EL (cell line): ENCODE results near the gene DUS1L.
A peak's percentile ranks its signal among the peaks of the same experiment; 100 is the strongest.

ENCODE experiments used
- DNase-seq: peaks from one replicate; pipeline ENCODE4 v3.0.0-alpha.2; 2016

The DUS1L gene

DNA sequence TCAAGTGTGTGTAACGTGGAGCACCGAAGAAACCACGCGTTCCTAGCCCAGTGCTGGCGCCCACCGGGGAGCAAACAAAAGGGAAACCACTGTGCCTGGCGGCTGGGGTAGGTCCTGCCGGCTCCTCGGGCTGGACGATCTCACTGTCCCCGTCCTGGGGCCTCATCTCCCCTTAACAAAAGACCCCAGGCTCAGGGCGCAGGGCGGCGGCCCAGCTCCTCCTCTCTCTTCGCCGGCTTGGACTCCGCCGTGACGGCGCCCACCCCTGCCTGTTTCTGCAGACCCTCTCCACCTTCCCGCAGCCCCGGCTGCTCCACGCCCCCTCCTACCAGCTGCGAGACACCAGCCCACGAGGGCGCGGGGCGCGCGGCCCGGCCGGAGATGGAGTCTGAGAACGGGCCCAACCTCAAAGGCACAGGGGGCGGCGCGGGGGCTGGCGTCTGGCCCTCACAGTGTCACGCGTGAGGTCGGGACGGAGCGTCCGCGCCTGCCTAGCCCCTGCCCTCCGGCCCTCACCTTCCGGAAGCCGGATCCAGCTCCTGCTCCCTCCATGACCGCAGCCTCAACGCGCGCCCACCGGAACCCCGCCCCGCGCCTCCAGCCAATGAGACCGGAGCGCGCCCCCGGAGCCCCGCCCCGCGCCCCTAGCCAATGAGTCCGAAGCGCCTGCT, 43.2 kb downstream of the DUS1L start, which contains the start of gene CENPX:
Gene CENPX (minus strand): TSS at position 569 of the 671 bp plus-strand sequence. CDS start 17 bp downstream, at position 552.
- no peak for DNase-seq

DNA sequence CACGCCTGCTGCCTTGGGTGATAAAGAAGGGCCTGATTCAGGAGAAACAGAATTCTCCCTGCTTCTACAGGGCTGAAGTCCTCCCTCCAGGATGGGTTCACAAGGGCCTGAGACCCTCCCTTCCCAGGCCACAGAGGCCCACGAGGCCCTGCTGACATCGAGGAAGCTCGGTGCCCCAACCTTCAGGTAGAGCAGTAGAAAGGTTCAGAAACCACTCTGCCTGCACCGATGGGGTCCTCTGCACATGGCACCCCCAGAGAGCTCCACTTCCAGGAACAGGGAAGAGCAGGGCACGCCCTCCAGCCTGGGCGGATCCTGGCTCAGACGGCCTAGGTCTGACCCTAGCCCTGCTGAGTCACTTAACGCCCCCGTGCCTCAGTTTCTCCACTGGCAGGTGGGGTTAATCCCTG, 43.7 kb downstream of the DUS1L start:
- no peak for DNase-seq

DNA sequence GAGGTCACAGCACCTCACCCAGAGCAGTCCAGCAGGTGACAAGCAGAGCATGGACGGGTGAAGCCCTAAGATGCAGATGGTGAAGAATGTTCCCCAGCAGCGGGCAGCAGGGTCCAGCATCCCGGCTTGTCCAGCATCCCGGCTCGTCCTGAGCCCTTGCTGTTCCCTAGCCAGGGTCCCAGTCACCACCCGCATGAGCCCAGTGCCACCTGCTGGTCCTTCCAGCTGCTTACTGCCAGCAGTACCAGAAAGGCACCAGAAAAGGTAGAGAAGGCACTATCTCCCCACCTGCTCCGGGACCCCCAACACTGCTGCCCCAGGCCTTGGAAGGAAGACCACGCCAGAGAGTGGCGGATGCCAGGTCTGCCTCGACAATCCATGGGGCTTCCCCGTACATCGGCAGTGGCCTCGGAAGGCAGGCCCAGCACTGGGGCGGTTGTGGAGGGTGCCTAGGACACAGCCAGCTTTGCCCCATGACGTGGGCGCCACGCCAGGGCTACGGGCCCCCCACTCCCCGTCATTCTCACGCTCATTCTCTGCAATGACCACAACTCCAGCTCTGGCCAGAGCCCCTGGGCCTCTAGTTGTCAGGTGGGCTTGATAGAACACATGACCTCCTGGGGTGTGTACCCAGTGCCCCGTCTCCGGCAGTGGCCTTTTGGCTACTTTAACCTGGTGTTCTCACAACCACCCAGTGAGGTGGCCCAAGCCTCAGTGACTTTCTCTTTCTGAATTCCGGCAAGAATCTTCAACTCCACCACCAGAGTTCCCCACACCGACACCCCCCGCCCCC, 44.3 kb downstream of the DUS1L start:
- peak; percentile 75 for DNase-seq

DNA sequence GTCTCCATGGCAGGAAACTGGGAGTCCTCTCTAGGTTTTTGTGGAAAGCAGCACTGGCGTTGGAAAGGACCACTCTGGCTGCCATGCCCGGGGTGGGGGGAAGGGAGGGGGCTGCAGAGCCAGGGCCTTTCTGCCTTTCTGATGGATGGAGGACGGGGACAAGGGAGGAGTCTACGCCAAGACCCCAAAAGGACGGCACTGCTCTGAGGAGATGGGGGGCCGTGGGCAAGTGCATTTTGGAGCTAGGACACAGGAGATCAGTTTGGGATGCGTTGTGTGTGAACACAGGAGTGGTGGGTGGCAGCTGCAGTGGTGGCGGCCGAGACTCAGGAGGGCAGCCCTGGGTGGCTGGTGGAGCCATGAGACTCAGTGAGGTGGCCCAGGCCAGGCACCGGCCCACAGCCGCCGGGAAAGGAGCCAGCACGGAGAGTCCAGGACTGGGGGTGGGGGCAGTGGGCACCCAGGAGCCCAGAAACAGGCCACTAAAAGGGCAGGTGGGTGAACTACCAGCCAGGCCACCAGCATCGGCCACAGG, 45.0 kb downstream of the DUS1L start:
- no peak for DNase-seq

DNA sequence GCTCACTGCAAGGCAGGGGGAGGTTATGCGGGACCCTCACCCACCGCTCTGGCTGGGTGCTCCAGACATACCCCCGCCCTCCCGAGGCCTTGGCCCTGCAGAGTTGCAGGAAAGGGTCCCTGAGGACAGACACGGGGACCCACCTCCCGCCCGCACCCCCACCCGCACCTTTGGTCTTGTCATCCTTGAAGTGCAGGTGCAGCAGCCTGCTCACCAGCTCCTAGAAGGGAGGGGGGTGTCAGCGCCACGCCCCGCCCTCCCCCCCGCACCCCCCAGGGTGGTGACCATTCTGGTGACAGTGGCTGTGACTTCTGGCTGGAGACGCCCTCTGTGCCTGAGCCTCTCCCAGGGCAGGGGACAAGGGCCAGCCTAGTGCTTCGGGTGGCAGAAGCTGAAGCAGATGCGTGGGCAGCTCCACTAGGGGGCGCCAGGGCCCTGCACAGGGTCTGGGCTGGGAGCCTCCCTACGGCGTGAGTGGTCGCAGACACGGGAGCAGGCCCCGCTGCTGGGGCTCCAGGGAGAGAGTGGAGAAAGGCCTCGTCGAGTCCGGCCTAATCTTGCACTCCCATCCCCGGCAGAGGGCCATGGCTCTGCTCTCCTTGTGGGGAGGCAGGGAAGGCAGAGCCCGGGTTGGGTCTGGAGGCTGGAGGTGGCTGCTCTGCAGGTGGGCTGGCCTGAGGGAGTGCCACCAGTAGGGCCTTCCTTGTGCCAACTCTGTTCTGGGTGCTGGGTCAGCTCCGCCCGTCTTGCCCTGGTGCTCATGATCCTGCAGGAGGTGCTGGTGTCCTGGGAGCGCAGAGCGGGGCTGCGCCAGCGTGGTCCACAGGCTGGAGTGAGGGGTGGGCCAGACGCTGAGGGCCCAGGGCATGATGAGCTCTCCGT, 45.7 kb downstream of the DUS1L start:
- peak; percentile 56 for DNase-seq

DNA sequence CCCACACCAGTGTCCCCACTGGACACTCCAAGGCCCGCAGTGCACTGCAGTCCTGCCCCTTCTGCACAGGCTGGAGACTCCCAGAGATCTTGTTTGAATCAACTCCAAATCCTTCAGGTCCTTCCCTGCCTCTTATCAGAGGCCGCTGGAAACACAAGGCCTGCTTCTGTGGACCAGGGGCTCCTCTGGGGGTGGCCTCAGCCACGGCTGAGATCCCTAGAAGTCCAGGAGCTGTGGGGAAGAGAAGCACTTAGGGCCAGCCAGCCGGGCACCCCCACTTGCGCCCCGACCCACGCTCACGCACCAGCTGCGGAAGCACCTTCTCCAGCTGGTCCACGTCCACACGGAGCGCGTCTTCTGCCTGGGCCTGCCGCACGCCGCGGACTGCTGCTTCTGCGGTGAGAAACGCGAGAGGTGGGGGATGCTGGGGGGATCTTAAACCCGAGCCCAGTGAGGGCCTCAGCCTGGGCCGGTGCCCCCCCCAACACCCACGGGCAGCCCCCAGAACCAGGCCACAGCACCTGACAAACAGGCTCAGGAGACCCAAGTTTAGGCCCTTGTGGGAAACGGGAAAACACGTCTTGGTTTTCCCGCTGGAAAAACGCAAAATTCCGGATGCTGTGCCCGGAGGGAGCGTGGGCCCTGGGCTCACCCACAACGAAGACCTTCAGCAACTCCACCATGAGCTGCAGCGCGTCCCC, 46.5 kb downstream of the DUS1L start:
- DNase-seq: no peak

DNA sequence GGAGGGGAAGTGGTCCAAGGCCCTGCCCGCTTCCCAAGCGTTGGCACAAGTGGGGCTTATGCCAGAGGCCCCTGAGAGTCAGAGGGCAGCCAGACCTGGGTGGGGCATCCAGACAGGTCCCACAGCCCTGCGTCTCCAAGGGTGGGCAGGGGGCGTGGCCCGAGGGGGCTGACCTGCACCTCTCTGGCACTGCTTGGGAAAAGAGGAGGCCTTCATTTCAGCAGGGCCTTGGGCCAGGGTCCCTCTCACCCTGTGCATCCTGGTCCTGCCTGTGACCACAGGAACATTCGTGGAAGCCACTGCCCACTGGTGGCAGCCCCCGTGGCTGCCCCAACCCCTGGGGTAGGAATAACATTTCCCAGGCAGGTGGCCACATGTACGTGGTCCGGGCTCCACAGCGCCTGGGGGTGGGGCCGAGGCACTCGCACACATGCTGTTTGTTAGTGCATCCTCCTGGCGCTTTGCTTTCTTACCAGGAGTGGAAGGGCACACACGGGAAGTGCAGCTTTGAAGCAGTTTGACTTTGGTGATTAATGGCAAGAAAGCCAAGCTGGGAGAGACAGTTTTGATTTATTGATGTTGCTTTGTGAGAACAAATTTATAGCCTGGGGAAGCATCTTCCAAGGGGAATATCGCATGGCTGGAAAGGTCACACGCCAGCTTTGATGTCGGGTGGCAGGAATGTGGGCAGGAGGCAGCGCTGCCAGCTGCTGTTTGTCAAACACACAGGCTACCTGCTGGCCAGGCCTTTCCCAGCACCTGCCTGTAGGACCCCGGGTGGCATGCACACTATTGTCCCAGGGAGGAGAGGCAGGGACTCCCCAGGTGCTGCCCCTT, 47.2 kb downstream of the DUS1L start:
- DNase-seq: no peak

DNA sequence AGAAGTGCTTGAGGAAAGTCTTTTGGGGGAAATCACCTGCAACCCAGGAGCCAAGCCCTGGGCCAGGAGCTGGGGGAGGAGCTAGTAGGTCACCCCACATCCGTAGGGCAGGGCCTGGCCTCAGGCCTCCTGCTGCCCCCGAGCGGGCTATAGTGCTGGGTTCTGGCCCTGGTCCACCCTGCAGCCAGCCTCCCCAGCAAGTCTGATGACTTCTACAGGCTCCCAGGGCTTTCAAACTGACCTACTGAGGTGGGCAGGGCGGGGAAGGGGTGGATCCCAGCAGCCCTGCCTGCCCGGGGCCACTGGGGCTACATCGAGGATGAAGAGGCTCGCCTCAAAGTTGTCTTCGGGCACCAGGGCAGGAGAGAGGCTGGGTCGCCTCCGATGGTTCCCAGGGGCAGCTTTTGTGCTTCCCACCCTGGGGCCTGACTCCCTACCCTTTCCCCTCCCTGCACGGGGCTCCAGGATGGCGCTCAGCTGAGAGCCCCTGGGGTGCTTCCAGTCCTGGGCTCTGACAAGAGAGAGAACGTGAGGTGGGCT, 47.9 kb downstream of the DUS1L start:
- DNase-seq: no peak

DNA sequence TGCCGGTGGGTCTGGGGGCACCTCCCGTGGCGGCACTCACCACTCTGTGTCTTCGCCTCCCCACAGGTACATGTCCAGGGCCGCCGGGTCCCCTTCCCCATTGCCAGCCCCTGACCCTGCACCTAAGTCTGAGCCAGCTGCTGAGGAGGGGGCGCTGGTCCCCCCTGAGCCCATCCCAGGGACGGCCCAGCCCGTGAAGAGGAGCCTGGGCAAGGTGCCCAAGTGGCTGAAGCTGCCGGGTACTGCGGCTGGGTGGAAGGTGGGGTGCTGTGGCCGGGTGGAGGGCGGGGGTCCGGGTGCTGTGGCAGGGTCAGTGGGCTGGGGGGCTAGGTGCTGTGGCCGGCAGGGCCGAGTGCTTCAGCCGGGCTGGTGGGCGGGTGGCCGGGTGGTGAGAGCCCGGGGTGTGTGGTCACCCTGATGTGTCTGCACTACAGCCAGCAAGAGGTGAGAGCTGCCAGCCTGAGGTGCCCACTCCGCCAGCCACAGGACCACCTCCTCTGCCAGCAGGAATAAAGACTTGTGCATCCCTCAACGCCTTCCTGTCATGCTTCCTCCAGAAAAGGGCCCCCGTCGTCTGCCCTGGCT, 48.6 kb downstream of the DUS1L start:
- no peak for DNase-seq

DNA sequence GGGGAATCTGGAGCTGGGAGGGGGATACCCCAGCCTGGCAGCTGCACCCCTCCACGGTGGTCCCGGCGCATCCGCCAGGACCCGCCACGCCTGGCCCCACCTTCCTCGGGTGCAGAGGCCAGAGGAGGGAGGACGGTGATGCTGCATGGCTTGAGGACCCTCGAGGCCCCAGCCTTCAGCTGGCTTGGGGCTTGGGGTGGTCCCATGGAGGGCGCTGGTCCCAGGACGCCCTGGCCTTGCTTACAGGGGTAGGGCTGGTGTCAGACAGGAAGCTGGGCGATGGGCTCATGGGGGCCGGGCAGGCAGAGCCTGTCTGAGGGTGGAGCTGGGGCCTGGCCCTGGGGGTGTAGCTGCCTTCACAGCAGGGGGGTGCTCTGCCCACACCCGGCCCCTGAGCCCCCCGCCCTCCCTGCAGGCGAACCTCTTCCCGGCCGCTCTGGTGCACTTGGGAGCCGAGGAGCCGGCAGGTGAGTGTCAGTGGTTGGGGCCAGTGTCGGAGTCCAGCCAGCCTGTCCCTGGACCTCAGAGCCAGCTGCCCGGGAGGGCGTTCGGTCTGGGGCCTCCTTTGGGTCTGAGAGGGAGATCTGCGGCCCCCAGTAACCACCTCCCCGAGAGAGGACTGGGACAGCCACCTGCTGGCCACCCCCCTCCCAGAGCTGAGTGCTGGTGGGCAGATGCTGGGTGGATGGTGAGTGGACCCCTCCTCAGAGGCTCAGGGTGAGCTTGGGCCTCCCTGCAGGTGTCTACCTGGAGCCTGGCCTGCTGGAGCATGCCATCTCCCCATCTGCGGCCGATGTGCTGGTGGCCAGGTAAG, 49.3 kb downstream of the DUS1L start:
- DNase-seq: no peak

DNA sequence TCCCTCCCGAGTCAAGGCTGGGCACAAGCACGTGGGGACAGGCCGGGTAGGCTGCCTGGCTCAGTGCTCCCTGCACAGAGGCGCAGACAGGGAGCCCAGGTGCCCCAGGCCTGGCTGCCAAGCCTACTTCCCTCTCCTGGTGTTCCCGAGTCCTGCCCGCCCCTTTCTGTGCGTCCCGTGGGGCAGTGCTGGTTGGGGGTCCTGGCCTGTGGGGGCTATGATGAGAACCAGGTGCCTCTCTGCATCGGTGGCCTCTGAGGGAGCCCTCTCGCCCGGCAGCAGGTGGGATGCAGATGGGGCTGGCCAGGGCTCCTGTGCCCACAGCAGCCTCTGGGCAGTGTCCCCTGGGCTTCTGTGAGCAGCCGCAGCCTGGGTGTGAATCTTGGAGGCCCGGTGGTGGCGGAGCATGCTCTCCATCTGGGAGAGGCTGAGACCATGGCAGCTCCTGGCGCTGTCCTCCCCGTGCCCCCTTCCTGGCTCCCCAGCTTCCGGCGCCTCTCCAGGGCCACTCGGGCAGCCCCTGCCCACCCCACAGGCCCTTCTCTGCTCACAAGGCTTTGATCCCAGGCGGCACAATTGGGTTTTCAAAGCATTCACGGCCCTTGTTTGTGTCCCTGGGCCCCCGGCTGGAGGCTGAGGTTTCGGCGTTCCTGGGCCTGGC, 50.2 kb downstream of the DUS1L start:
- no peak for DNase-seq

DNA sequence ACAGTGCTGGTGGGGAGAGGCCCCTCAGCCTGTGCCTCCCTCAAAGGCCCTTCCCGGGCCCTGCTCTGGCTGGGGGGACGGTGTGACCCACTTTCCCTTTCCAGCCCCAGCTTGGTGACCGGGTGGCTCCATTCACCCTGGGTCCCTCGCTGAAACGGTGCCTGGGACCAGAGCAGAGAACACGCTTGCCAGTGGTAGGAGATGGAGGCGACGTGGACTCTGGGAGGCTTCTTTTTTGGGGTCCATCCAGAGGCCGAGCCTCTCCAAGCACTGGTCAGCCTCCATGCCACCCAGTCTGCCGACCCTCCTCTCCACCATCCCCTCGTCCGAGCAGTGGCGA, 50.7 kb downstream of the DUS1L start:
- no peak for DNase-seq

DNA sequence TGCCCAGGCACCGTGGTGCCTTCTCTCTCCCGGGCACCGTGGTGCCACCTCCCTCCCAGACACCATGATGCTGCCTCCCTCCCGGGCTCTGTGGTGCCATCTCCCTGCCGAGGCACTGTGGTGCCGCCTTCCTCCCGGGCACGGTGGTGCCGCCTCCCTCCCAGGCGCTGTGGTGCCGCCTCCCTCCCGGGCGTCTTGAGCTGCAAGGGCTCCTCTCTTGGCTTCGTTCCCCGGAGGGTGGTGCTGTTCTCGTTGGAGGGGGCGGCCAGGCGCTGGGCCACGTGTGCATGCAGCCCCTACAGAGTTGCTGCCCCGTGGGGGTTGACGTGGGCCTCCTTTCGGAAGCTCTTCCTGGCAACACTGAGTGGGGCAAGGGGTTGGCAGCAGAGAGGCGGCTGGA, 51.2 kb downstream of the DUS1L start:
- no peak for DNase-seq

DNA sequence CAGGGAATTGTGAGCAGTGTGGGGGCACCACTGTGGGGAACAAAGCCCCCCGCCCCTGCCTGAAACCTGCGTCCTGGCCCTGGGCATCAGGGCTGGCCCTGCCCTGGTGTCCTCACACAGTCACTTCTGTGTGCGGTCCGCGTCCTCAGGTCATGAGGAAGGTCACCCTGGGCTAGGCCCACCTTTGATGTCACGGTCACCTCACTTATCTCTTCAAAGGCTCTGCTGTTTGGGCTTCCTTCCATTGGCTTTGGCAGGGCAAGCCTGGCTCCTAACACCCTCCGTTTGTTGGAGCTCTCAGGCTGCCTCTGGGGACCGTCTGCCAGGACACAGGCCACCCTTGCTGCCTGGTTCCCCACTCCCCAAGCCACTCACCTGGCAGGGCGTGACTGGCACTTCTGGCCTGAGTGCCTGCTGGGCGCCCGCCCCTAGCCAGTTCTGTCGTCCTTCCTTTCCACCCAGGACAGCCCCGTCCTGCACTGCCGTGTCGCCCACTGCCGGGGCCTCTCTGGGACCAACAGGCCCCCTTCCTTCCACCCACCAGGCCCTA, 51.8 kb downstream of the DUS1L start:
- no peak for DNase-seq

DNA sequence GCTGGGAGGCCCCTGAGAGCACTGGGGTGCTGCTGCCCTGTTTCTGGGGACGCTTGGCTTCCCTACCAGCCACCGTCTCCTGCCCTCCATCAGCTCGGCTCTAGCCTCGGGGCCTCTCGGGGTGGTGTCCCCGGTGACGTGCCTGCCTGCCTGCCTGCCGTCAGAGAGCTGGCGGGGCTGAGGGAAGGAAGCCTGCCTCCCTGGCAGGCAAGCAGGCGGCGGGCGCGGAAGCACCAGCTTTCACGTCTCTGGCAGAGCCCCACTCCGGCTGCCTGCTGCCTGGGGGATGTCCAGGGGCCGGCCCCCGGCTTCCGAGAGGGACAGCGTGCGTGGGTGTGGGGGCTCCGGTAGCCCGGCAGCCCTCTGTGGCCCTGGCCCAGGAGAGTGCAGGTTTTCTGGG, 52.3 kb downstream of the DUS1L start:
- DNase-seq: no peak

DNA sequence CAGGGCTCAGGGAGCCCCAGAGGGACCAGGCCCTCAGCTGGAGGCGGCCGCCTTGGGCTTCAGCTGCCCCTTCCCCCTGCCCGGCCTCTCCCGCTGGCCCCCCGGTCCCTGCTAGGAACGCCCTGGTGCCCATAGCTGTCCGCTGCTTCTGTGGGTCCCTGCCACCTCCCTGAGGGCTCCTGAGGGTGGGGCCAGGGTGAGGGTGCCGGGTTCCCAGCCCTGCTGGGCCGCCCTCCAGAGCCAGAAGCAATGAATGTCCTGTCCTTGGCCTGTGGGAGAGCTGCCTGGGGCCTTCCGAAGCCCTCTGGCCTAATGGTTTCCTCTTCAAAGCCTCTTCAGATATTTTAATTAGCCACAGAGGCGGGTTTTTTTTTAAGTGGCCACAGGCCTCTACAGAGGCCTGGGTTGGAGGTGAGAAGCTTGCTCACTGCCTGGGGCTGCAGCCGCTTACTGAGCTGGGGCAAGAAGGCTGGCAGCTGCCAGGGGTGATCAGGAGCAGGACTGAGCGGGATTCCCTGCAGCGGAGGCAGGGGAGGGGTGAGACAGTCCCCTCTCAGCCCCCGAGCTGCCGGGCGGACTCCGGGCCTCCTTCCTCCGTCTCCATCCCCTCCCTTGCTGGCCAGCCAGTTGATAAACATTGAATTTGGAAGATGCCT, 52.8 kb downstream of the DUS1L start:
- DNase-seq: no peak

DNA sequence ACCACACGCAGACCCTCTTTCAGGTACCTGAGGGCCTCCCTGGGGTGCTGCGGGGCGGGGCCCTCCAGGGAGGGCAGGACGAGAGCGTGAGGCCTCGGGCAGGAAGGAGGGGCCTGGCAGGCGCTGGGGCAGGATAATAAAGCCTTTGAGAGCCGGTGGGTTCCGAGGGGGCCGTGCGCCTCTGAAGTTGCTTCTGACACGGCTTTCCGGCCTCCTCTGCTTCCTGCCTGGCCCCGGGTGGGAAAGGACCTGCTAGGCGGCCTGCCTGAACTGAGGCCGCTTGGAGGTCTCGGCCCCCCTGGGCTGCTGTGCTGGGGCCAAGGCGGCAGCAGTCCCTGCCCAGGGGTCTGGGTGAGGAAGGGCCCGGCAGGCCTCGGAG, 53.4 kb downstream of the DUS1L start:
- no peak for DNase-seq

DNA sequence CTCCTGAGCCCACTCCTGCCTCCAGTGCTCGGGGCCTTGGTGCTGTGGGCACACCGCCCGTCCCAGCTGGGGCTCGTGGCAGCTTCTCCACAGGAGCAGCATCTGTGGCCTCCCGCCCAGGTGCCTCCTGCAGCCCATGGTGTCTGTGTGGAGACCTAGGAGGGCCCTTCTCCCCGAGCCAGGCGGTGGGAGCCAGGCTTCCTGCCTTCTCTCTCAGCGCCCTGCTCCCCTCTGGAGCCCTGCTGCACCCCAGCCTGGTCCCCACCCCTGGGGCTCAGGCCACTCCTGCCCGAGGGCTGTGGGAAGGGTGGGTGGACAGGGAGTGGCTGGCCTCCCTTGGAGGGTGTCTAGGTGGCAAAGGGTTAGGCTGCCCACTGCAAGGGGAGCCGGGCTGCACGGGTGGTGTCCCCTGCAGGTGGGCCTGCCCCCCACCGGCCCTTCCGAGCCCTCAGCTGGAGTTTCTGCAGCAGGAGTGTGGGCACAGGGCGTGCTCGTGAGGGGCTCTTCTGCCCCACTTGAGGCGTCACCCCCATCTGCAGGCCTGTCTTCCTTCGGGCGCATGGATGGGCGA, 53.9 kb downstream of the DUS1L start:
- DNase-seq: no peak
